ENCODE data around the gene TEDC2. TPM values are rescaled to one million over a fixed set of nuclear protein-coding genes. Genes with fewer than 3 reads are reported as not detected.

TEDC2 gene
- total RNA-seq, 1 experiment from 2014 or later: 48.5 TPM

GRCh38 chr16:2489581-2489980 lies 29.7 kb downstream of the TEDC2 start:
- POLR2A ChIA-PET (ENCODE audit: low non-redundant PET): no interaction called here
- TF ChIP-seq EZH2 (IDR thresholded peaks at IDR 0.05; ENCODE audit: borderline replicate concordance, low read depth, low read length, poor library complexity, severe bottlenecking) (no peak), CTCF (conservative IDR thresholded peaks at IDR 0.05; ENCODE audit: low read depth, low read length) (no peak)
- Histone ChIP-seq H3K4me1 (ENCODE audit: insufficient read depth, low read length, poor library complexity, severe bottlenecking) (no peaks in the 10 kb centered on the region), H3K27ac (ENCODE audit: low read depth, low read length, poor library complexity, severe bottlenecking) (no peak overlapping the region), H3K9me3 (ENCODE audit: low read depth, low read length, poor library complexity, severe bottlenecking) (no peaks in the 10 kb centered on the region), H3K36me3 (ENCODE audit: insufficient read depth, low read length, poor library complexity, severe bottlenecking) (no peaks in the 10 kb centered on the region), H3K4me3 (ENCODE audit: low read depth, low read length, poor library complexity, severe bottlenecking) (no peak overlapping the region), H3K27me3 (replicated peaks; ENCODE audit: insufficient read depth, low read depth, low read length, poor library complexity) (no peaks in the 10 kb centered on the region)
- intact Hi-C loops (cut with micrococcal nuclease; ENCODE audit: unreplicated experiment): no loop called here
- no TSS peak for BruUV-seq (replicated peaks)
- no peak for DNase-seq (ENCODE audit: low spot score)
- CTCF ChIA-PET: no interaction called here

GRCh38 chr16:2490190-2491105 lies 30.5 kb downstream of the TEDC2 start:
- ChIA-PET POLR2A (ENCODE audit: low non-redundant PET) (no interaction called here), CTCF (no interaction called here)
- Histone ChIP-seq H3K4me1 (ENCODE audit: insufficient read depth, low read length, poor library complexity, severe bottlenecking) (no peaks in the 10 kb centered on the region), H3K4me3 (ENCODE audit: low read depth, low read length, poor library complexity, severe bottlenecking) (no peak overlapping the region), H3K27me3 (replicated peaks; ENCODE audit: insufficient read depth, low read depth, low read length, poor library complexity) (no peaks in the 10 kb centered on the region), H3K27ac (ENCODE audit: low read depth, low read length, poor library complexity, severe bottlenecking) (no peak overlapping the region), H3K36me3 (ENCODE audit: insufficient read depth, low read length, poor library complexity, severe bottlenecking) (no peaks in the 10 kb centered on the region), H3K9me3 (ENCODE audit: low read depth, low read length, poor library complexity, severe bottlenecking) (no peaks in the 10 kb centered on the region)
- no TSS peak for BruUV-seq (replicated peaks)
- intact Hi-C loops (cut with micrococcal nuclease; ENCODE audit: unreplicated experiment): no loop called here
- TF ChIP-seq EZH2 (IDR thresholded peaks at IDR 0.05; ENCODE audit: borderline replicate concordance, low read depth, low read length, poor library complexity, severe bottlenecking): no peak
- no peak for TF ChIP-seq CTCF (conservative IDR thresholded peaks at IDR 0.05; ENCODE audit: low read depth, low read length)
- DNase-seq (ENCODE audit: low spot score): no peak

GRCh38 chr16:2492292-2492691 lies 32.4 kb downstream of the TEDC2 start:
- intact Hi-C loops (cut with micrococcal nuclease; ENCODE audit: unreplicated experiment): no loop called here
- no TSS peak for BruUV-seq (replicated peaks)
- DNase-seq (ENCODE audit: low spot score): no peak
- no peaks in the 10 kb centered on the region for H3K9me3 ChIP-seq (ENCODE audit: low read depth, low read length, poor library complexity, severe bottlenecking)
- no peak overlapping the region for H3K4me3 ChIP-seq (ENCODE audit: low read depth, low read length, poor library complexity, severe bottlenecking)
- H3K4me1 ChIP-seq (ENCODE audit: insufficient read depth, low read length, poor library complexity, severe bottlenecking): no peaks in the 10 kb centered on the region
- ChIA-PET POLR2A (ENCODE audit: low non-redundant PET) (no interaction called here), CTCF (no interaction called here)
- TF ChIP-seq EZH2 (IDR thresholded peaks at IDR 0.05; ENCODE audit: borderline replicate concordance, low read depth, low read length, poor library complexity, severe bottlenecking) (no peak), CTCF (conservative IDR thresholded peaks at IDR 0.05; ENCODE audit: low read depth, low read length) (no peak)
- no peaks in the 10 kb centered on the region for H3K36me3 ChIP-seq (ENCODE audit: insufficient read depth, low read length, poor library complexity, severe bottlenecking)
- H3K27ac ChIP-seq (ENCODE audit: low read depth, low read length, poor library complexity, severe bottlenecking): no peak overlapping the region
- no peaks in the 10 kb centered on the region for H3K27me3 ChIP-seq (replicated peaks; ENCODE audit: insufficient read depth, low read depth, low read length, poor library complexity)
